ENCODE results near the gene USP17L25.
"Not testable (repeated sequence)": the region's sequence is repeated elsewhere in the genome, so short reads cannot be mapped to it uniquely, and the experiment has no call there.

USP17L25 gene, protein sequence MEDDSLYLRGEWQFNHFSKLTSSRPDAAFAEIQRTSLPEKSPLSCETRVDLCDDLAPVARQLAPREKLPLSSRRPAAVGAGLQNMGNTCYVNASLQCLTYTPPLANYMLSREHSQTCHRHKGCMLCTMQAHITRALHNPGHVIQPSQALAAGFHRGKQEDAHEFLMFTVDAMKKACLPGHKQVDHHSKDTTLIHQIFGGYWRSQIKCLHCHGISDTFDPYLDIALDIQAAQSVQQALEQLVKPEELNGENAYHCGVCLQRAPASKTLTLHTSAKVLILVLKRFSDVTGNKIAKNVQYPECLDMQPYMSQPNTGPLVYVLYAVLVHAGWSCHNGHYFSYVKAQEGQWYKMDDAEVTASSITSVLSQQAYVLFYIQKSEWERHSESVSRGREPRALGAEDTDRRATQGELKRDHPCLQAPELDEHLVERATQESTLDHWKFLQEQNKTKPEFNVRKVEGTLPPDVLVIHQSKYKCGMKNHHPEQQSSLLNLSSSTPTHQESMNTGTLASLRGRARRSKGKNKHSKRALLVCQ

DNA sequence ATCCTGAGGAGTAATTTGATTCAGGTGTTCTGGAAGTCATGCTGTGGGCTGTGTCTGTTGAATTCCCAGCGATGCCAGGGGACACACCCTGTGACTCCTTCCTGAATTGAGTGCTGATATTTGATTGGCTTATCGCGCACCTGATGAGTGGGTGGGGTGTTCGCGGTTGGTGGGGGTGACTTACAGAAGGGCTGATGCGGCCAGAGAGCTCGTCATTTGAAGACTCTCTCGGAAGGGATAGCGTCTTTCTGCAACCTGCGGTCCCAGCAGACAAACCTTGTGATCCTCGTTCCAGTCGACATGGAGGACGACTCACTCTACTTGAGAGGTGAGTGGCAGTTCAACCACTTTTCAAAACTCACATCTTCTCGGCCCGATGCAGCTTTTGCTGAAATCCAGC is at the start of gene USP17L25:
TSS of gene USP17L25 (plus strand) at position 301 of the 400 bp plus-strand sequence. CDS start at position 301, 0 bp downstream.
- not testable (repeated sequence) for DNase-seq

DNA sequence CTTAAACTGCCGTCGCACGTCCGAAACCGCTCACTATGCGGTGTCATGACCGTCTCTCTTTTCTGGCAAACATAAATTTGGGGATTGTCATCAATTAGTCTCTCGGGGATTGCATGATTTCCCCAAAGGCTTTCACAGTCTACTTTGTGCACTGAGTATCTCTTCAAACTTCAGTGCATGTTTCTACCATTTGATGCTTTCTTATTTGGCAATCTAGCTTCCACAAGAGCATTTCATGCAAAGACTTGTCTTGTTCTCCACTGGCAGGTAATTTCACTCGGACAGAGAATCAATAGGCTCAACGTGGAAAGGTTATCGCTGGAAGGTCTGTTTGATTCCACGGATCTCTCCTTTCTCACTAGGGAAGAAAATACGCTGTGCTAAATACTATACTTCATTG is 5.5 kb upstream of the USP17L25 start:
- not testable (repeated sequence) for DNase-seq

DNA sequence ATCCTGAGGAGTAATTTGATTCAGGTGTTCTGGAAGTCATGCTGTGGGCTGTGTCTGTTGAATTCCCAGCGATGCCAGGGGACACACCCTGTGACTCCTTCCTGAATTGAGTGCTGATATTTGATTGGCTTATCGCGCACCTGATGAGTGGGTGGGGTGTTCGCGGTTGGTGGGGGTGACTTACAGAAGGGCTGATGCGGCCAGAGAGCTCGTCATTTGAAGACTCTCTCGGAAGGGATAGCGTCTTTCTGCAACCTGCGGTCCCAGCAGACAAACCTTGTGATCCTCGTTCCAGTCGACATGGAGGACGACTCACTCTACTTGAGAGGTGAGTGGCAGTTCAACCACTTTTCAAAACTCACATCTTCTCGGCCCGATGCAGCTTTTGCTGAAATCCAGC is 4.8 kb upstream of the USP17L25 start, which contains the start of gene USP17L24:
TSS of gene USP17L24 (plus strand) at position 301 of the 400 bp plus-strand sequence. CDS start at position 301, 0 bp downstream.
- not testable (repeated sequence) for DNase-seq

DNA sequence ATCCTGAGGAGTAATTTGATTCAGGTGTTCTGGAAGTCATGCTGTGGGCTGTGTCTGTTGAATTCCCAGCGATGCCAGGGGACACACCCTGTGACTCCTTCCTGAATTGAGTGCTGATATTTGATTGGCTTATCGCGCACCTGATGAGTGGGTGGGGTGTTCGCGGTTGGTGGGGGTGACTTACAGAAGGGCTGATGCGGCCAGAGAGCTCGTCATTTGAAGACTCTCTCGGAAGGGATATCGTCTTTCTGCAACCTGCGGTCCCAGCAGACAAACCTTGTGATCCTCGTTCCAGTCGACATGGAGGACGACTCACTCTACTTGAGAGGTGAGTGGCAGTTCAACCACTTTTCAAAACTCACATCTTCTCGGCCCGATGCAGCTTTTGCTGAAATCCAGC is 4.6 kb downstream of the USP17L25 start, which contains the start of gene USP17L26:
TSS of gene USP17L26 (plus strand) at position 301 of the 400 bp plus-strand sequence. CDS start at position 301, 0 bp downstream.
- not testable (repeated sequence) for DNase-seq

GRCh38 chr4:9339103-9339502 is 9.4 kb downstream of the USP17L25 start, which contains the start of gene USP17L5:
Gene USP17L5, plus strand, starts transcription at chr4:9339403. Its CDS starts 0 bp downstream, at chr4:9339403.
- not testable (repeated sequence) for DNase-seq

GRCh38 chr4:9343848-9344247 is 14.1 kb downstream of the USP17L25 start, which contains the start of gene USP17L27:
Gene USP17L27, plus strand, starts transcription at chr4:9344148. Its CDS starts 0 bp downstream, at chr4:9344148.
- DNase-seq, result not testable (repeated sequence)

GRCh38 chr4:9348593-9348992 is 18.9 kb downstream of the USP17L25 start, which contains the start of gene USP17L28:
Gene USP17L28, plus strand, starts transcription at chr4:9348893. Its CDS starts 0 bp downstream, at chr4:9348893.
- DNase-seq, result not testable (repeated sequence)

DNA sequence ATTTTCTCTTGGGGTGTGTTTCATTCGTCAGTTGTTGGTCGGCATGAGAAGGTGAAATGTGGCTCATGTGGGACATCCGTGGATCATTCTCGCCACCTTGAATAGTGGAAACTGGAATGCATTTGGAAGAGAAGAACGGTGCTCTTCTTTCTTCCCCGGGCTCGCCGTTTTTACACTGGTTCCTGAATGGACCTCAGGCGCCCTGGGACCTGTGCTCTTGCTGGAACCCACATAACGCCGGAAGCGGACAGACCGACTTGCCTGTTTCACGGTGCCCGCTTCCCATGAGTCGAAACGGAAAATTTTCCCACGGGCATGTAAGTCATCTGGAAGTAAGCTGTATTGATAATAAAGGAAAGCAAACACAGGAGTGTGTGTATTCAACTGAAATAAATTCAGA is 21.2 kb downstream of the USP17L25 start:
- DNase-seq, result not testable (repeated sequence)

GRCh38 chr4:9353338-9353737 is 23.6 kb downstream of the USP17L25 start, which contains the start of gene USP17L29:
Gene USP17L29, plus strand, starts transcription at chr4:9353638. Its CDS starts 0 bp downstream, at chr4:9353638.
- DNase-seq, result not testable (repeated sequence)

- DNase-seq, result not testable (repeated sequence)
Observed at GRCh38 chr4:9362829-9363228, 33.1 kb downstream of the USP17L25 start, which contains the start of gene USP17L30. Gene USP17L30, plus strand, starts transcription at chr4:9363129. Its CDS starts 0 bp downstream, at chr4:9363129.

DNA sequence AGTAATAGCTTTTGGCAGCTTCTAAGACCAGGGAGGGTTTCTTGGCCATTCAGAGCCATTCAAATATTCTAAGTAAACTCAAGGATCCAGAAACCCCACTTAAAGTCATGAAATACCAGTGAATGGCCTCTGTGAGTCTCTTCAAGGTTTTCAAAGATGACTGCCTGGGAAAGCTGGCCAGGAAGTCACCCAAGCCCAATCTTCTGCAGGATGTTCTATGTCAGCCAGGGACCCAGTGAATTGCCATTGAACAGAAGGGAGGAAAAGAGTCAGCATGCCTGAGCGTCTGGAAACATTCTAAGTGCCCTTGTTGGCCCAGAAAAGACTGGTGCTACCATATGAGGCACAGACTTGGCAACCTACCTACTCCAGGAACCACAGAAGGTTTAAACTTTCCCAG is 50.2 kb downstream of the USP17L25 start:
- not testable (repeated sequence) for DNase-seq

Measured in NCI-H82 (cell line).